ENCODE results near the gene SLC66A2. TPM values are rescaled to one million over a fixed set of nuclear protein-coding genes. Genes with fewer than 3 reads are reported as not detected.

SLC66A2 gene
- total RNA-seq, 1 donor from 2014 or later = 31.6 TPM

GRCh38 chr18:79926306-79926705 lies 25.1 kb downstream of the SLC66A2 start:
- no peak for DNase-seq (ENCODE audit: low spot score, unreplicated experiment)
- peaks cover 20% of the 10 kb centered on the region for H3K9me3 Mint-ChIP-seq (ENCODE audit: low read depth)
- TF ChIP-seq CTCF (IDR thresholded peaks at IDR 0.05; ENCODE audit: unreplicated experiment) = no peak

GRCh38 chr18:79924814-79925731 lies 26.4 kb downstream of the SLC66A2 start:
- H3K27me3 Mint-ChIP-seq = no peaks in the 10 kb centered on the region
- H3K36me3 Mint-ChIP-seq (ENCODE audit: insufficient read depth) = peaks cover 32% of the 10 kb centered on the region
- H3K9me3 Mint-ChIP-seq (ENCODE audit: low read depth) = peaks cover 13% of the 10 kb centered on the region
- DNase-seq (ENCODE audit: low spot score, unreplicated experiment) = no peak
- H3K4me3 Mint-ChIP-seq (ENCODE audit: low read depth) = no peak overlapping the region
- no peak for TF ChIP-seq CTCF (IDR thresholded peaks at IDR 0.05; ENCODE audit: unreplicated experiment)
- H3K4me1 Mint-ChIP-seq (ENCODE audit: low read depth) = no peaks in the 10 kb centered on the region
- H3K27ac Mint-ChIP-seq = peak overlapping the region; percentile 53

More at GRCh38 chr18:79926306-79926705, 25.1 kb downstream of the SLC66A2 start:
- H3K4me3 Mint-ChIP-seq (ENCODE audit: low read depth) = no peak overlapping the region
- no peak overlapping the region for H3K27ac Mint-ChIP-seq
- H3K4me1 Mint-ChIP-seq (ENCODE audit: low read depth) = no peaks in the 10 kb centered on the region
- no peaks in the 10 kb centered on the region for H3K27me3 Mint-ChIP-seq
- peaks cover 40% of the 10 kb centered on the region for H3K36me3 Mint-ChIP-seq (ENCODE audit: insufficient read depth)

- peaks cover 3% of the 10 kb centered on the region for H3K9me3 Mint-ChIP-seq (ENCODE audit: low read depth)
- H3K36me3 Mint-ChIP-seq (ENCODE audit: insufficient read depth) = peaks cover 24% of the 10 kb centered on the region
- DNase-seq (ENCODE audit: low spot score, unreplicated experiment) = no peak
- H3K27me3 Mint-ChIP-seq = no peaks in the 10 kb centered on the region
- no peak for TF ChIP-seq CTCF (IDR thresholded peaks at IDR 0.05; ENCODE audit: unreplicated experiment)
- H3K4me1 Mint-ChIP-seq (ENCODE audit: low read depth) = no peaks in the 10 kb centered on the region
- no peak overlapping the region for H3K27ac Mint-ChIP-seq
- H3K4me3 Mint-ChIP-seq (ENCODE audit: low read depth) = no peak overlapping the region
Measured at GRCh38 chr18:79923896-79924585, 27.4 kb downstream of the SLC66A2 start.

GRCh38 chr18:79922971-79923411 lies 28.5 kb downstream of the SLC66A2 start:
- Mint-ChIP-seq H3K9me3 (ENCODE audit: low read depth) (no peaks in the 10 kb centered on the region), H3K27me3 (no peaks in the 10 kb centered on the region), H3K36me3 (ENCODE audit: insufficient read depth) (peaks cover 18% of the 10 kb centered on the region), H3K4me1 (ENCODE audit: low read depth) (no peaks in the 10 kb centered on the region), H3K4me3 (ENCODE audit: low read depth) (no peak overlapping the region), H3K27ac (no peak overlapping the region)
- TF ChIP-seq CTCF (IDR thresholded peaks at IDR 0.05; ENCODE audit: unreplicated experiment) = no peak
- DNase-seq (ENCODE audit: low spot score, unreplicated experiment) = no peak
